ENCODE results near the gene F11.

The F11 gene

DNA sequence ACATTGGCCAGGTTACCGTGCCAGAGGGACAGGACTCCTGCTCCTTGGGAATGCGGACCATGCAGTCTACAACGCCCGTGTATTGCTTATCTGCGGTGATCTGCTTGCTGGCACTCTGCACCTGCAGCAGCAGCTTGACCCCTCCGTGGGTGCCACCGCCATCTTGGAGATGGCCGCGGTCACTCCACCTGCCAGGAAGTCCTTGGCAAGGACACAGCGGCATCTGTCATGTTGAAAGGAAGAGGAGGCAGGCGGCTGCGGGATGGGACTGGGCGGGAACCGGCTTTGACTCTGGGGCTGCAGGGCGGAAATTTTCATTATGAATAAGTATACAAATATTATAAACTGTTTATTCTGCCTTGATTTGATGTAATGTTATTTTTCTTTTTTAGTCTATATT, 63.4 kb downstream of the F11 start:
- H3K4me1 ChIP-seq (ENCODE audit: control insufficient read depth, insufficient read depth, low read length, poor library complexity, severe bottlenecking), result no peaks in the 10 kb centered on the region
- no peak overlapping the region for H3K4me3 ChIP-seq (ENCODE audit: insufficient read depth, low read depth, low read length, poor library complexity, severe bottlenecking)

DNA sequence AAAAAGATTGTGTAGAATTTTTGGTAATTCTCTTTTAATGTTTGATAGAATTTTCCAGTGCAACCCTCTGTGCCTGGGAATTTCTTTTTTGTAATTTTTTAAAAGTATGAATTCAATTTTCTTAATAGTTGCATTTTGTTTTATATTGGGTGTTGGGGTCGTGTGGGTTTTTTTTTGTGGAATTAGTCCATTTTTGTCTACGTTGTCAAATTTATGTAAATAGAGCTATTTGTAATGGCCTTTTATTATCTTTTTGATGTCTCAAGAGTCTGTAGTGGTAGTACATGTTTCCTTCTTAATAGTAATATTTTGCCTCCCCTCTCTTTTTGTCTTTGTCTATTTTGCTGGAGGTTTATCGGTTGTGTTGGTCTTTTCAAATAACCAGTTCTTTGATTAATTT, 64.4 kb downstream of the F11 start:
- H3K27me3 ChIP-seq (replicated peaks; ENCODE audit: control insufficient read depth, insufficient read depth, low read length, poor library complexity, severe bottlenecking), result no peaks in the 10 kb centered on the region
- H3K27ac ChIP-seq (ENCODE audit: insufficient read depth, low read length, poor library complexity, severe bottlenecking), result no peak overlapping the region
- H3K4me3 ChIP-seq (ENCODE audit: insufficient read depth, low read depth, low read length, poor library complexity, severe bottlenecking), result no peak overlapping the region
- no peaks in the 10 kb centered on the region for H3K36me3 ChIP-seq (ENCODE audit: control insufficient read depth, insufficient read depth, low read length)
- no peaks in the 10 kb centered on the region for H3K4me1 ChIP-seq (ENCODE audit: control insufficient read depth, insufficient read depth, low read length, poor library complexity, severe bottlenecking)
- no peak for DNase-seq
- H3K9me3 ChIP-seq (ENCODE audit: control insufficient read depth, low read length), result no peaks in the 10 kb centered on the region

More for the DNA sequence above, 63.4 kb downstream of the F11 start:
- no peaks in the 10 kb centered on the region for H3K9me3 ChIP-seq (ENCODE audit: control insufficient read depth, low read length)
- no peaks in the 10 kb centered on the region for H3K36me3 ChIP-seq (ENCODE audit: control insufficient read depth, insufficient read depth, low read length)
- no peak for DNase-seq
- H3K27me3 ChIP-seq (replicated peaks; ENCODE audit: control insufficient read depth, insufficient read depth, low read length, poor library complexity, severe bottlenecking), result no peaks in the 10 kb centered on the region
- H3K27ac ChIP-seq (ENCODE audit: insufficient read depth, low read length, poor library complexity, severe bottlenecking), result no peak overlapping the region

DNA sequence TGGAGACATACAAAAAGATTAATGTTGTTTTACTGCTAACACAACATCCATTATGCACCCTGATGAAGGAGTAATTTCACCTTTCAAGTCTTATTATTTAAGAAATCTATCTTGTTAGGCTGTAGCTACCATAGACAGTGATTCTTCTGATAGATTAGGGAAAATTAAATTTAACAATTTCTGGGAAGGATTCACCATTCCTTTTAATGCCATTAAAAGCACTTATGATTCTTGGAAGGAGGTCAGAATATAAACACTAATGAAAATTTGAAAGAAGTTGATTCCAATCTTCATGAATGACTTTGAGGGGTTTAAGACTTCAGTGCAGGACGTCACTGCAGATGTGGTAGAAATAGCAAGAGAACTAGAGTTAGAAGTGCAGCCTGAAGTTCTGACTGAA, 69.8 kb downstream of the F11 start:
- Histone ChIP-seq H3K27ac (ENCODE audit: insufficient read depth, low read length, poor library complexity, severe bottlenecking) (no peak overlapping the region), H3K27me3 (replicated peaks; ENCODE audit: control insufficient read depth, insufficient read depth, low read length, poor library complexity, severe bottlenecking) (no peaks in the 10 kb centered on the region), H3K4me3 (ENCODE audit: insufficient read depth, low read depth, low read length, poor library complexity, severe bottlenecking) (no peak overlapping the region), H3K9me3 (ENCODE audit: control insufficient read depth, low read length) (no peaks in the 10 kb centered on the region), H3K36me3 (ENCODE audit: control insufficient read depth, insufficient read depth, low read length) (no peaks in the 10 kb centered on the region), H3K4me1 (ENCODE audit: control insufficient read depth, insufficient read depth, low read length, poor library complexity, severe bottlenecking) (no peaks in the 10 kb centered on the region)
- DNase-seq, result no peak
